ENCODE measurements around the gene INKA2.

- TF ChIP-seq CTCF (conservative IDR thresholded peaks at IDR 0.05; ENCODE audit: low read depth, low read length) (no peak), EZH2 (IDR thresholded peaks at IDR 0.05; ENCODE audit: borderline replicate concordance, low read depth, low read length, poor library complexity, severe bottlenecking) (no peak)
Measured at GRCh38 chr1:111727056-111727455, 12.1 kb downstream of the INKA2 start.

Data from A673 (cell line).